Measurements from ENCODE around the gene C22orf15. TPM values are rescaled to one million over a fixed set of nuclear protein-coding genes. Genes with fewer than 3 reads are reported as not detected.

The C22orf15 gene
- total RNA-seq, 1 experiment from 2014 or later: not detected

DNA sequence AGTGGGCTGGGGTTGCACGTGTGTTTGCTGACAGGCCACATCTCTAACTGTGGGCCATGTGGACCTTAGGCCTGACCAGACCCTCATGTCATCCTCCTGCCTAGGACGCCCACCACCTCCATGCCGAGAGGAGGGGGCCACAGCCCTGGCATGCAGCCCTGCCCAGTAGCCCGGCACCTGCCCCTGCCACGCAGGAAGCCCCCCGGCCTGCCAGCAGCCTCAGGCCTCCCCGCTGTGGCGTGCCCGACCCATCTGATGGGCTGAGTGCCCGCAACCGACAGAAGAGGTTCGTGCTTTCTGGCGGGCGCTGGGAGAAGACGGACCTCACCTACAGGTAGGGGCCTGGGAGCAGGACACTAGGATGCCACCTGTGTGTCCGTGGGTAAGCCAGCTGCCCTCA is 16.3 kb downstream of the C22orf15 start:
- no peaks in the 10 kb centered on the region for H3K9me2 ChIP-seq (ENCODE audit: insufficient read depth)
- no peaks in the 10 kb centered on the region for H3K9me3 ChIP-seq (ENCODE audit: control insufficient read depth in 1 of 2, insufficient read depth in 1 of 2, low read depth in 1 of 2, low read length in 2 of 2)
- POLR2A ChIA-PET: no interaction called here
- no peaks in the 10 kb centered on the region for H3K36me3 ChIP-seq (ENCODE audit: control insufficient read depth in 1 of 2, insufficient read depth in 2 of 2, low read length in 2 of 2)
- H3K27ac ChIP-seq (ENCODE audit: low read depth, low read length): no peak overlapping the region
- ATAC-seq (no peak), DNase-seq (ENCODE audit: low read depth, low spot score) (no peak)
- H3K4me2 ChIP-seq (ENCODE audit: low read length): no peak overlapping the region
- H3K79me2 ChIP-seq (ENCODE audit: insufficient read depth, low read length): no peaks in the 10 kb centered on the region
- H3K9ac ChIP-seq (ENCODE audit: low read length): no peak overlapping the region
- intact Hi-C loops (cut with micrococcal nuclease): no loop called here
- H2AFZ ChIP-seq (ENCODE audit: low read depth, low read length, poor library complexity, severe bottlenecking): no peak overlapping the region
- RAD21 ChIA-PET (ENCODE audit: low non-redundant PET in 1 of 2, low total read pairs in 2 of 2, uncharacterized antibody in 2 of 2, unreplicated experiment in 2 of 2): no interaction called here
- no TSS peak for BruUV-seq (replicated peaks)
- H3K4me1 ChIP-seq (ENCODE audit: control insufficient read depth in 1 of 2, insufficient read depth in 2 of 2, low read length in 2 of 2): peaks cover 20 to 36% of the 10 kb centered on the region in 2 experiments
- TF ChIP-seq ATF3 (IDR thresholded peaks at IDR 0.05) (no peak), SRF (IDR thresholded peaks at IDR 0.05; ENCODE audit: low read depth) (no peak), ELF1 (IDR thresholded peaks at IDR 0.05; ENCODE audit: borderline replicate concordance, low read depth) (no peak), EGR1 (IDR thresholded peaks at IDR 0.05; ENCODE audit: low read depth) (no peak), POLR2A (IDR thresholded peaks at IDR 0.05; ENCODE audit: borderline replicate concordance, extremely low read depth, insufficient read depth, insufficient read length) (no peak), SP1 (IDR thresholded peaks at IDR 0.05; ENCODE audit: low read depth) (no peak), JUND (IDR thresholded peaks at IDR 0.05) (no peak), ZBTB33 (IDR thresholded peaks at IDR 0.05; ENCODE audit: extremely low read depth, insufficient replicate concordance, low read length) (no peak), CEBPB (IDR thresholded peaks at IDR 0.05; ENCODE audit: low read depth) (no peak), EZH2 (IDR thresholded peaks at IDR 0.05) (no peak), SIN3A (IDR thresholded peaks at IDR 0.05; ENCODE audit: low read depth) (no peak), RAD21 (IDR thresholded peaks at IDR 0.05; ENCODE audit: low read depth) (no peak), FOSL1 (IDR thresholded peaks at IDR 0.05; ENCODE audit: low read depth) (no peak), EZH2phosphoT487 (IDR thresholded peaks at IDR 0.05; ENCODE audit: borderline replicate concordance) (no peak), ZNF274 (IDR thresholded peaks at IDR 0.05; ENCODE audit: low read depth, low read length) (no peak), POLR2AphosphoS5 (IDR thresholded peaks at IDR 0.05; ENCODE audit: low read depth, low read length) (no peak), TCF7L2 (IDR thresholded peaks at IDR 0.05; ENCODE audit: borderline replicate concordance, extremely low read depth, insufficient read depth, insufficient read length) (no peak)
- TF ChIP-seq, protein P1, sequence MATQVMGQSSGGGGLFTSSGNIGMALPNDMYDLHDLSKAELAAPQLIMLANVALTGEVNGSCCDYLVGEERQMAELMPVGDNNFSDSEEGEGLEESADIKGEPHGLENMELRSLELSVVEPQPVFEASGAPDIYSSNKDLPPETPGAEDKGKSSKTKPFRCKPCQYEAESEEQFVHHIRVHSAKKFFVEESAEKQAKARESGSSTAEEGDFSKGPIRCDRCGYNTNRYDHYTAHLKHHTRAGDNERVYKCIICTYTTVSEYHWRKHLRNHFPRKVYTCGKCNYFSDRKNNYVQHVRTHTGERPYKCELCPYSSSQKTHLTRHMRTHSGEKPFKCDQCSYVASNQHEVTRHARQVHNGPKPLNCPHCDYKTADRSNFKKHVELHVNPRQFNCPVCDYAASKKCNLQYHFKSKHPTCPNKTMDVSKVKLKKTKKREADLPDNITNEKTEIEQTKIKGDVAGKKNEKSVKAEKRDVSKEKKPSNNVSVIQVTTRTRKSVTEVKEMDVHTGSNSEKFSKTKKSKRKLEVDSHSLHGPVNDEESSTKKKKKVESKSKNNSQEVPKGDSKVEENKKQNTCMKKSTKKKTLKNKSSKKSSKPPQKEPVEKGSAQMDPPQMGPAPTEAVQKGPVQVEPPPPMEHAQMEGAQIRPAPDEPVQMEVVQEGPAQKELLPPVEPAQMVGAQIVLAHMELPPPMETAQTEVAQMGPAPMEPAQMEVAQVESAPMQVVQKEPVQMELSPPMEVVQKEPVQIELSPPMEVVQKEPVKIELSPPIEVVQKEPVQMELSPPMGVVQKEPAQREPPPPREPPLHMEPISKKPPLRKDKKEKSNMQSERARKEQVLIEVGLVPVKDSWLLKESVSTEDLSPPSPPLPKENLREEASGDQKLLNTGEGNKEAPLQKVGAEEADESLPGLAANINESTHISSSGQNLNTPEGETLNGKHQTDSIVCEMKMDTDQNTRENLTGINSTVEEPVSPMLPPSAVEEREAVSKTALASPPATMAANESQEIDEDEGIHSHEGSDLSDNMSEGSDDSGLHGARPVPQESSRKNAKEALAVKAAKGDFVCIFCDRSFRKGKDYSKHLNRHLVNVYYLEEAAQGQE (IDR thresholded peaks at IDR 0.05; ENCODE audit: low read depth): no peak
- no peaks in the 10 kb centered on the region for H4K20me1 ChIP-seq (ENCODE audit: insufficient read depth)
- no peak overlapping the region for H3K4me3 ChIP-seq (replicated peaks in 1 of 2; ENCODE audit: low read depth in 1 of 2, low read length in 2 of 2)
- CTCF ChIA-PET: no interaction called here
- H3K27me3 ChIP-seq (ENCODE audit: insufficient read depth, low read length): no peaks in the 10 kb centered on the region
